ENCODE measurements around the gene MVD. TPM values are rescaled to one million over a fixed set of nuclear protein-coding genes. Genes with fewer than 3 reads are reported as not detected.

The MVD gene
- total and polyA plus RNA-seq, 2 of the 4 experiments (the other 2 are of a cell fraction), result 18.3 to 28.4 TPM

- intact Hi-C loops (cut with micrococcal nuclease), result no loop called here
- H3K36me3 ChIP-seq (ENCODE audit: control insufficient read depth, insufficient read depth, low read length), result peaks cover 3% of the 10 kb centered on the region
- no peak overlapping the region for H3K18ac ChIP-seq (ENCODE audit: low read depth, low read length)
- no peak overlapping the region for H2BK15ac ChIP-seq (ENCODE audit: low read depth, low read length)
- no peak overlapping the region for H3K9ac ChIP-seq (ENCODE audit: low read depth, low read length)
- no peak overlapping the region for H4K8ac ChIP-seq (ENCODE audit: low read depth in 2 of 2, low read length in 2 of 2)
- H4K91ac ChIP-seq (ENCODE audit: insufficient read depth, low read depth, low read length), result no peak overlapping the region
- ChIA-PET CTCF (no interaction called here), POLR2A (ENCODE audit: unreplicated experiment) (no interaction called here)
- H2AFZ ChIP-seq (replicated peaks; ENCODE audit: low read length, poor library complexity), result no peak overlapping the region
- no peak overlapping the region for H3K23ac ChIP-seq (ENCODE audit: low read depth, low read length)
- no peak overlapping the region for H2BK5ac ChIP-seq (ENCODE audit: low read depth, low read length, poor library complexity, severe bottlenecking)
- H3K9me1 ChIP-seq (ENCODE audit: insufficient read depth, low read length), result no peaks in the 10 kb centered on the region
- DNase-seq (no peak), ATAC-seq (ENCODE audit: low read depth) (no peak)
- no peaks in the 10 kb centered on the region for H3K79me1 ChIP-seq (ENCODE audit: low read depth in 1 of 2, low read length in 2 of 2)
- no peak overlapping the region for H2BK20ac ChIP-seq (ENCODE audit: low read depth, low read length)
- no peak overlapping the region for H2BK120ac ChIP-seq (ENCODE audit: low read depth, low read length)
- H4K20me1 ChIP-seq (ENCODE audit: insufficient read depth, low read length), result peaks cover 3% of the 10 kb centered on the region; the same call in 1 of the 2 replicates
- no peak overlapping the region for H3K14ac ChIP-seq (replicated peaks; ENCODE audit: low read depth, low read length)
- H3K4me1 ChIP-seq (ENCODE audit: control insufficient read depth, insufficient read depth, low read length), result no peaks in the 10 kb centered on the region
- 83% methylated on average over 20 of the region's 58 CpGs; no CpG with 5 or more reads in 1 of the 2 experiments for WGBS, 2 experiments (ENCODE audit: extremely low coverage in 2 of 2, insufficient read length in 1 of 2)
- no peaks in the 10 kb centered on the region for H3K9me3 ChIP-seq (ENCODE audit: control insufficient read depth, insufficient read depth, low read length)
- no peak overlapping the region for H2AK9ac ChIP-seq (replicated peaks; ENCODE audit: low read depth, low read length, poor library complexity)
- no peak overlapping the region for H3K4me2 ChIP-seq (ENCODE audit: low read depth, low read length)
- no peak overlapping the region for H4K5ac ChIP-seq (ENCODE audit: low read depth, low read length)
- H3K4ac ChIP-seq (ENCODE audit: low read depth, low read length), result no peak overlapping the region
- no peak overlapping the region for H3K56ac ChIP-seq (ENCODE audit: extremely low read depth, insufficient read depth, low read length)
- H3K27me3 ChIP-seq (ENCODE audit: control insufficient read depth, insufficient read depth, low read length), result peaks cover 25% of the 10 kb centered on the region
- no peak overlapping the region for H2AK5ac ChIP-seq (ENCODE audit: low read depth, low read length)
- no peak overlapping the region for H3K4me3 ChIP-seq (ENCODE audit: insufficient read depth, low read depth, low read length)
- TF ChIP-seq RAD21 (IDR thresholded peaks at IDR 0.05; ENCODE audit: low read length) (no peak), MAFK (IDR thresholded peaks at IDR 0.05; ENCODE audit: low read depth, low read length) (no peak), RFX5 (IDR thresholded peaks at IDR 0.05; ENCODE audit: low read depth, low read length) (no peak), USF2 (IDR thresholded peaks at IDR 0.05; ENCODE audit: low read depth, low read length) (no peak), CHD1 (IDR thresholded peaks at IDR 0.05; ENCODE audit: low read depth, low read length) (no peak), ELK1 (IDR thresholded peaks at IDR 0.05; ENCODE audit: borderline replicate concordance, low read depth, low read length) (no peak), NFE2L2 (IDR thresholded peaks at IDR 0.05; ENCODE audit: low read depth, low read length) (no peak), POLR2A (IDR thresholded peaks at IDR 0.05; ENCODE audit: low read depth, low read length) (no peak), BHLHE40 (IDR thresholded peaks at IDR 0.05; ENCODE audit: low read depth, low read length) (no peak), SMC3 (IDR thresholded peaks at IDR 0.05; ENCODE audit: low read depth, low read length) (no peak), FOS (IDR thresholded peaks at IDR 0.05; ENCODE audit: low read depth, low read length) (no peak)
- TF ChIP-seq, protein P1, sequence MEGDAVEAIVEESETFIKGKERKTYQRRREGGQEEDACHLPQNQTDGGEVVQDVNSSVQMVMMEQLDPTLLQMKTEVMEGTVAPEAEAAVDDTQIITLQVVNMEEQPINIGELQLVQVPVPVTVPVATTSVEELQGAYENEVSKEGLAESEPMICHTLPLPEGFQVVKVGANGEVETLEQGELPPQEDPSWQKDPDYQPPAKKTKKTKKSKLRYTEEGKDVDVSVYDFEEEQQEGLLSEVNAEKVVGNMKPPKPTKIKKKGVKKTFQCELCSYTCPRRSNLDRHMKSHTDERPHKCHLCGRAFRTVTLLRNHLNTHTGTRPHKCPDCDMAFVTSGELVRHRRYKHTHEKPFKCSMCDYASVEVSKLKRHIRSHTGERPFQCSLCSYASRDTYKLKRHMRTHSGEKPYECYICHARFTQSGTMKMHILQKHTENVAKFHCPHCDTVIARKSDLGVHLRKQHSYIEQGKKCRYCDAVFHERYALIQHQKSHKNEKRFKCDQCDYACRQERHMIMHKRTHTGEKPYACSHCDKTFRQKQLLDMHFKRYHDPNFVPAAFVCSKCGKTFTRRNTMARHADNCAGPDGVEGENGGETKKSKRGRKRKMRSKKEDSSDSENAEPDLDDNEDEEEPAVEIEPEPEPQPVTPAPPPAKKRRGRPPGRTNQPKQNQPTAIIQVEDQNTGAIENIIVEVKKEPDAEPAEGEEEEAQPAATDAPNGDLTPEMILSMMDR (conservative IDR thresholded peaks at IDR 0.05; ENCODE audit: low read depth, low read length), result no peak
- dilution Hi-C loops (cut with HindIII; ENCODE audit: low sequenced_read_pairs, unreplicated experiment), result no loop called here
- in situ Hi-C loops (cut with MboI; ENCODE audit: low sequenced_read_pairs), result no loop called here
- no TSS peak for BruUV-seq (replicated peaks)
- H3K27ac ChIP-seq (ENCODE audit: insufficient read depth, low read length), result no peak overlapping the region
Observed at GRCh38 chr16:88642881-88643643, 19.8 kb downstream of the MVD start.
